Esophagus muscularis mucosa (tissue), 4 donors: Measurements from ENCODE around the gene IGFBP6. TPM values are rescaled to one million over a fixed set of nuclear protein-coding genes. Genes with fewer than 3 reads are reported as not detected.
"Not testable (repeated sequence)": the region's sequence is repeated elsewhere in the genome, so short reads cannot be mapped to it uniquely, and the experiment has no call there.

Experiments used
- DNase-seq: peaks from one replicate; pipeline ENCODE4 v3.0.0-alpha.2; 2017; ENCODE audit errors: extremely low spot score
- H3K27ac ChIP-seq, 4 donors: fragments of 200-600 bp; sonication (generic); replicated peaks in 1 of 4; 1 replicate in 3 of 4; 2 replicates in 1 of 4; pipeline ENCODE4 v1.5.1; 2016 to 2019; ENCODE audit warnings: mild to moderate bottlenecking in 1 of 4
- H3K27me3 ChIP-seq, 4 donors: fragments of 200-600 bp; sonication (generic); one replicate each; pipeline versions ENCODE4 v1.5.1 to v1.6.0; 2016 to 2019
- H3K36me3 ChIP-seq, 4 donors: fragments of 200-600 bp; sonication (generic); one replicate each; pipeline ENCODE4 v1.5.1; 2016 to 2019
- H3K4me1 ChIP-seq, 4 donors: fragments of 200-600 bp; sonication (generic); one replicate each; pipeline ENCODE4 v1.5.1; 2016 to 2019
- H3K4me3 ChIP-seq, 4 donors: fragments of 200-600 bp; sonication (generic); 1 replicate in 2 of 4; 2 replicates in 2 of 4; pipeline ENCODE4 v1.5.1; 2016 to 2019; ENCODE audit warnings: mild to moderate bottlenecking in 4 of 4, moderate library complexity in 1 of 4
- H3K9me3 ChIP-seq, 4 donors: fragments of 200-600 bp; sonication (generic); 1 replicate in 3 of 4; 2 replicates in 1 of 4; pipeline ENCODE4 v1.5.1; 2016 to 2019
- EP300 ChIP-seq: sonication (generic); formaldehyde crosslinking; IDR thresholded peaks from one replicate; pipeline ENCODE4 v1.6.1; 2017; ENCODE audit warnings: antibody characterized with exemption
- POLR2A ChIP-seq: fragments of 450-650 bp; IDR thresholded peaks from one replicate; pipeline ENCODE4 v1.6.1; 2017; ENCODE audit warnings: antibody characterized with exemption, moderate library complexity, mild to moderate bottlenecking, low read depth
- POLR2AphosphoS5 ChIP-seq, 2 donors: sonication (generic); formaldehyde crosslinking; IDR thresholded peaks; one replicate each; pipeline ENCODE4 v1.6.1; 2017; ENCODE audit warnings: antibody characterized with exemption in 2 of 2
- WGBS: methylation state at CpG from one replicate; pipeline ENCODE4 v1.1.5; 2018; 5-methylcytosine and 5-hydroxymethylcytosine counted together
- intact Hi-C: fragments of 100-400 bp; cut with DNase I; formaldehyde crosslinking; loops from one replicate; pipeline ENCODE4 v1.15.1; 2023
- total RNA-seq, 4 donors: library from RNA; depleted of rRNA; stranded (reverse); fragments of >200 nt; gene quantifications; one replicate each; pipeline versions ENCODE4 v1.1.0 to v1.2.1, GENCODE V29; 2016
- TF ChIP-seq, protein P1 (sequence below), 3 experiments: fragments of 200-600 bp in 2 of 3; fragments of 450-650 bp in 1 of 3; sonication (generic) in 2 of 3; IDR thresholded peaks; one replicate each; pipeline ENCODE4 v1.5.1; 2017 to 2019; ENCODE audit warnings: antibody characterized with exemption in 3 of 3, mild to moderate bottlenecking in 2 of 3, moderate library complexity in 1 of 3

Gene IGFBP6
- total RNA-seq, 4 donors from 2014 or later: 626 to 1,141 (median 795) TPM

- H3K27me3 ChIP-seq: no peaks in the 10 kb centered on the region
These were observed 5.7 kb upstream of the IGFBP6 start for GRCh38 chr12:53091756-53092155.

GRCh38 chr12:53093777-53094393 is 3.6 kb upstream of the IGFBP6 start:
- Histone ChIP-seq H3K27ac (peak overlapping the region in 3 of 4 donors; percentile 0 to 45 (median 36)), H3K4me1 (peaks cover 28 to 35% (median 33%) of the 10 kb centered on the region in 4 donors), H3K4me3 (no peak overlapping the region), H3K36me3 (no peaks in the 10 kb centered on the region), H3K27me3 (no peaks in the 10 kb centered on the region), H3K9me3 (no peaks in the 10 kb centered on the region)
- 79% methylated on average over 5 of the region's 6 CpGs for WGBS
- TF ChIP-seq POLR2A (no peak), POLR2AphosphoS5 (IDR thresholded peaks at IDR 0.05) (no peak), EP300 (no peak)
- TF ChIP-seq, protein P1, sequence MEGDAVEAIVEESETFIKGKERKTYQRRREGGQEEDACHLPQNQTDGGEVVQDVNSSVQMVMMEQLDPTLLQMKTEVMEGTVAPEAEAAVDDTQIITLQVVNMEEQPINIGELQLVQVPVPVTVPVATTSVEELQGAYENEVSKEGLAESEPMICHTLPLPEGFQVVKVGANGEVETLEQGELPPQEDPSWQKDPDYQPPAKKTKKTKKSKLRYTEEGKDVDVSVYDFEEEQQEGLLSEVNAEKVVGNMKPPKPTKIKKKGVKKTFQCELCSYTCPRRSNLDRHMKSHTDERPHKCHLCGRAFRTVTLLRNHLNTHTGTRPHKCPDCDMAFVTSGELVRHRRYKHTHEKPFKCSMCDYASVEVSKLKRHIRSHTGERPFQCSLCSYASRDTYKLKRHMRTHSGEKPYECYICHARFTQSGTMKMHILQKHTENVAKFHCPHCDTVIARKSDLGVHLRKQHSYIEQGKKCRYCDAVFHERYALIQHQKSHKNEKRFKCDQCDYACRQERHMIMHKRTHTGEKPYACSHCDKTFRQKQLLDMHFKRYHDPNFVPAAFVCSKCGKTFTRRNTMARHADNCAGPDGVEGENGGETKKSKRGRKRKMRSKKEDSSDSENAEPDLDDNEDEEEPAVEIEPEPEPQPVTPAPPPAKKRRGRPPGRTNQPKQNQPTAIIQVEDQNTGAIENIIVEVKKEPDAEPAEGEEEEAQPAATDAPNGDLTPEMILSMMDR (IDR thresholded peaks at IDR 0.05): no peak
- no peak for DNase-seq
- intact Hi-C loops: no loop called here

More at GRCh38 chr12:53091756-53092155, 5.7 kb upstream of the IGFBP6 start:
- 91% methylated on average over 6 of the region's 6 CpGs for WGBS
- intact Hi-C loops: no loop called here
- H3K36me3 ChIP-seq: no peaks in the 10 kb centered on the region
- no peak for DNase-seq
- TF ChIP-seq EP300 (no peak), POLR2A (no peak), POLR2AphosphoS5 (IDR thresholded peaks at IDR 0.05) (no peak)
- TF ChIP-seq, protein P1 (IDR thresholded peaks at IDR 0.05): no peak
- no peak overlapping the region for H3K4me3 ChIP-seq
- no peaks in the 10 kb centered on the region for H3K9me3 ChIP-seq
- H3K27ac ChIP-seq: no peak overlapping the region
- H3K4me1 ChIP-seq: peaks cover 11 to 14% (median 12%) of the 10 kb centered on the region in 4 donors

GRCh38 chr12:53094394-53094787 is 3.1 kb upstream of the IGFBP6 start:
- H3K36me3 ChIP-seq: no peaks in the 10 kb centered on the region
- TF ChIP-seq EP300 (no peak), POLR2A (no peak), POLR2AphosphoS5 (IDR thresholded peaks at IDR 0.05) (no peak)
- TF ChIP-seq, protein P1 (IDR thresholded peaks at IDR 0.05): no peak
- no peaks in the 10 kb centered on the region for H3K9me3 ChIP-seq
- H3K27me3 ChIP-seq: no peaks in the 10 kb centered on the region
- intact Hi-C loops: no loop called here
- WGBS: 71% methylated on average over 6 of the region's 6 CpGs
- H3K27ac ChIP-seq: peak overlapping the region in 3 of 4 donors; percentile 0 to 45 (median 36)
- peaks cover 32 to 41% (median 38%) of the 10 kb centered on the region in 4 donors for H3K4me1 ChIP-seq
- DNase-seq: no peak
- H3K4me3 ChIP-seq: no peak overlapping the region

DNA sequence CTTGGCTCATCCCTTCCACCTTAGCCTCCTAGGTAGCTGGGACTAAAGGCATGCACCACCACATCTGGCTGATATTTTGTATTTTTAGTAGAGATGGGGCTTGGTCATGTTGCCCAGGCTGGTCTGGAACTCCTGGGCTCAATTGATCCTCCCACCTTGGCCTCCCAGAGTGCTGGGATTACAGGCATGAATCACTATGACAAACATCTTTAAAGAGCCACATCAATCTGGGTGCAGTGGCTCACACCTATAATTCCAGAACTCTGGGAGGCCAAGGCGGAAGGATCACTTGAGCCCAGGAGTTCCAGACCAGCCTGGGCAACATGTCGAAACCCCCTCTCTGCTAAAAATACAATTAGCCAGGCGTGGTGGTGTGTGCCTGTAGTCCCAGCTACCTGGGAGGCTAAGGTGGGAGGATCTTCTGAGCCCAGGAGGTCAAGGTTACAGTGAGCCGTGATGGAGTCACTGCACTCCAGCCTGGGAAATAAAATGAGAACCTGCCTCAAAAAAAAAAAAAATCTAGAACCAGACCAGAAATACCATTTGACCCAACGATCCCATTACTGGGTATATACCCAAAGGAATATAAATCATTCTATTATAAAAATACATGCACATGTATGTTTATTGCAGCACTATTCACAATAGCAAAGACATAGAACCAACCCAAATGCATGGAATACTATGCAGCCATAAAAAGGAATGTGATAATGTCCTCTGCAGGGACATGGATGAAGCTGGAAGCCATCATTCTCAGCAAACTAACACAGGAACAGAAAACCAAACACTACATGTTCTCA is 2.5 kb upstream of the IGFBP6 start:
- H3K27me3 ChIP-seq, intact Hi-C loops, DNase-seq, H3K9me3 ChIP-seq, H3K4me3 ChIP-seq, H3K36me3 ChIP-seq: not testable (repeated sequence)
- Histone ChIP-seq H3K27ac (peak overlapping the region in 1 of 4 donors; percentile 96), H3K4me1 (peaks cover 32 to 44% (median 42%) of the 10 kb centered on the region in 4 donors)
- 99% methylated on average over 5 of the region's 5 CpGs for WGBS

- Histone ChIP-seq H3K4me1 (peaks cover 32 to 50% (median 47%) of the 10 kb centered on the region in 4 donors), H3K27ac (peak overlapping the region in 3 of 4 donors; percentile 87 to 96 (median 89))
- 89% methylated on average over 3 of the region's 3 CpGs for WGBS
- H3K27me3 ChIP-seq, H3K4me3 ChIP-seq, intact Hi-C loops, DNase-seq, H3K36me3 ChIP-seq, H3K9me3 ChIP-seq: not testable (repeated sequence)
These were observed 1.9 kb upstream of the IGFBP6 start for GRCh38 chr12:53095596-53095895.
